KG1 (cell line): ENCODE measurements around the gene RASAL2.
"Not testable (repeated sequence)": the region's sequence is repeated elsewhere in the genome, so short reads cannot be mapped to it uniquely, and the experiment has no call there.

ENCODE experiments used
- DNase-seq: peaks from one replicate; lab custom pipeline; 2025; lab: John Stamatoyannopoulos, UW

RASAL2 gene

GRCh38 chr1:178237121-178237520 is 143.2 kb downstream of the RASAL2 start:
- no peak for DNase-seq

- no peak for DNase-seq
These were observed 145.0 kb downstream of the RASAL2 start for GRCh38 chr1:178238722-178239510.

- DNase-seq, result no peak
These were observed 147.2 kb downstream of the RASAL2 start for GRCh38 chr1:178241057-178241456.

GRCh38 chr1:178241837-178242236 is 147.9 kb downstream of the RASAL2 start:
- DNase-seq, result no peak

GRCh38 chr1:178243119-178243518 is 149.2 kb downstream of the RASAL2 start:
- no peak for DNase-seq

- DNase-seq, result no peak
These were observed 150.0 kb downstream of the RASAL2 start for GRCh38 chr1:178243890-178244289.

GRCh38 chr1:178248284-178248683 is 154.4 kb downstream of the RASAL2 start:
- not testable (repeated sequence) for DNase-seq

- DNase-seq, result not testable (repeated sequence)
These were observed 159.7 kb downstream of the RASAL2 start for GRCh38 chr1:178253581-178253980.

- DNase-seq, result no peak
These were observed 160.5 kb downstream of the RASAL2 start for GRCh38 chr1:178254433-178254832.

GRCh38 chr1:178258536-178258935 is 164.6 kb downstream of the RASAL2 start:
- DNase-seq, result no peak

GRCh38 chr1:178262120-178262500 is 168.2 kb downstream of the RASAL2 start:
- no peak for DNase-seq

- DNase-seq, result no peak
These were observed 169.4 kb downstream of the RASAL2 start for GRCh38 chr1:178263341-178263740.

- DNase-seq, result no peak
These were observed 172.2 kb downstream of the RASAL2 start for GRCh38 chr1:178266113-178266512.

- no peak for DNase-seq
These were observed 172.7 kb downstream of the RASAL2 start for GRCh38 chr1:178266619-178267066.

- DNase-seq, result no peak
These were observed 173.8 kb downstream of the RASAL2 start for GRCh38 chr1:178267646-178268094.

GRCh38 chr1:178271471-178271870 is 177.6 kb downstream of the RASAL2 start:
- no peak for DNase-seq

GRCh38 chr1:178273707-178274410 is 180.0 kb downstream of the RASAL2 start:
- DNase-seq, result no peak

- DNase-seq, result no peak
These were observed 181.1 kb downstream of the RASAL2 start for GRCh38 chr1:178275049-178275448.

GRCh38 chr1:178275553-178275952 is 181.6 kb downstream of the RASAL2 start:
- no peak for DNase-seq

- DNase-seq, result no peak
These were observed 184.1 kb downstream of the RASAL2 start for GRCh38 chr1:178277793-178278530.

GRCh38 chr1:178278916-178279686 is 185.2 kb downstream of the RASAL2 start:
- DNase-seq, result no peak

GRCh38 chr1:178282949-178283367 is 189.1 kb downstream of the RASAL2 start:
- DNase-seq, result no peak
